ENCODE data around the gene DENND2A.

Gene DENND2A

GRCh38 chr7:140526787-140527664, 113.6 kb downstream of the DENND2A start:
- no peak for TF ChIP-seq CTCF (IDR thresholded peaks at IDR 0.05; ENCODE audit: low read depth, low read length, missing control alignments)
- no peak overlapping the region for H3K4me3 ChIP-seq (ENCODE audit: low read depth, low read length)
- no peak for DNase-seq (ENCODE audit: low read depth)

- DNase-seq (ENCODE audit: low read depth): no peak
- no peak for TF ChIP-seq CTCF (IDR thresholded peaks at IDR 0.05; ENCODE audit: low read depth, low read length, missing control alignments)
- no peak overlapping the region for H3K4me3 ChIP-seq (ENCODE audit: low read depth, low read length)
These were observed 114.4 kb downstream of the DENND2A start for GRCh38 chr7:140526214-140526613.

GRCh38 chr7:140525743-140526142, 114.9 kb downstream of the DENND2A start:
- DNase-seq (ENCODE audit: low read depth): no peak
- H3K4me3 ChIP-seq (ENCODE audit: low read depth, low read length): no peak overlapping the region
- TF ChIP-seq CTCF (IDR thresholded peaks at IDR 0.05; ENCODE audit: low read depth, low read length, missing control alignments): no peak

GRCh38 chr7:140521421-140521820, 119.2 kb downstream of the DENND2A start:
- no peak for DNase-seq (ENCODE audit: low read depth)
- TF ChIP-seq CTCF (IDR thresholded peaks at IDR 0.05; ENCODE audit: low read depth, low read length, missing control alignments): no peak
- no peak overlapping the region for H3K4me3 ChIP-seq (ENCODE audit: low read depth, low read length)

GRCh38 chr7:140519007-140519399, 121.6 kb downstream of the DENND2A start:
- no peak for DNase-seq (ENCODE audit: low read depth)
- H3K4me3 ChIP-seq (ENCODE audit: low read depth, low read length): no peak overlapping the region
- TF ChIP-seq CTCF (IDR thresholded peaks at IDR 0.05; ENCODE audit: low read depth, low read length, missing control alignments): no peak

GRCh38 chr7:140518370-140519006, 122.1 kb downstream of the DENND2A start:
- no peak for TF ChIP-seq CTCF (IDR thresholded peaks at IDR 0.05; ENCODE audit: low read depth, low read length, missing control alignments)
- no peak overlapping the region for H3K4me3 ChIP-seq (ENCODE audit: low read depth, low read length)
- DNase-seq (ENCODE audit: low read depth): no peak

Data from GM12864 (cell line).